GM19372 (cell line): ENCODE measurements around the gene ALOX12B.
"Not testable (repeated sequence)": the region's sequence is repeated elsewhere in the genome, so short reads cannot be mapped to it uniquely, and the experiment has no call there.

Experiments
- ATAC-seq: cut with Tn5 transposase; IDR thresholded peaks from one replicate; pipeline ENCODE4 v1.9.1; 2021; ENCODE audit warnings: mild to moderate bottlenecking, low read depth, moderate library complexity; ENCODE audit not compliant: unreplicated experiment

ALOX12B gene

GRCh38 chr17:8119581-8120519, 32.3 kb upstream of the ALOX12B start:
- peak; percentile 35 for ATAC-seq

- ATAC-seq = no peak
These were observed 31.5 kb upstream of the ALOX12B start for GRCh38 chr17:8118769-8119580.

GRCh38 chr17:8117980-8118768, 30.7 kb upstream of the ALOX12B start, which contains the start of gene ALOXE3:
ALOXE3 (minus strand) TSS chr17:8118514; CDS start chr17:8117990, 524 bp downstream.
- ATAC-seq = no peak

- ATAC-seq = no peak
These were observed 30.0 kb upstream of the ALOX12B start for GRCh38 chr17:8117367-8117979.

GRCh38 chr17:8116776-8117175, 29.3 kb upstream of the ALOX12B start:
- no peak for ATAC-seq

- ATAC-seq = no peak
These were observed 23.4 kb upstream of the ALOX12B start for GRCh38 chr17:8110907-8111306.

GRCh38 chr17:8110456-8110804, 22.9 kb upstream of the ALOX12B start:
- no peak for ATAC-seq

- no peak for ATAC-seq
These were observed 22.3 kb upstream of the ALOX12B start for GRCh38 chr17:8109661-8110455.

GRCh38 chr17:8108972-8109660, 21.6 kb upstream of the ALOX12B start:
- no peak for ATAC-seq

- ATAC-seq = not testable (repeated sequence)
These were observed 19.5 kb upstream of the ALOX12B start for GRCh38 chr17:8106980-8107379.

GRCh38 chr17:8105957-8106398, 18.5 kb upstream of the ALOX12B start:
- ATAC-seq = no peak

- ATAC-seq = no peak
These were observed 17.4 kb upstream of the ALOX12B start for GRCh38 chr17:8104911-8105310.

- no peak for ATAC-seq
These were observed 16.0 kb upstream of the ALOX12B start for GRCh38 chr17:8103549-8103948.

- no peak for ATAC-seq
These were observed 14.2 kb upstream of the ALOX12B start for GRCh38 chr17:8101721-8102120.

- ATAC-seq = no peak
These were observed 13.2 kb upstream of the ALOX12B start for GRCh38 chr17:8100763-8101162.

GRCh38 chr17:8100111-8100510, 12.6 kb upstream of the ALOX12B start:
- ATAC-seq = no peak

- no peak for ATAC-seq
These were observed 9.0 kb upstream of the ALOX12B start for GRCh38 chr17:8096541-8096940.

GRCh38 chr17:8095361-8095760, 7.8 kb upstream of the ALOX12B start:
- ATAC-seq = no peak
